ENCODE results near the gene RAD52. TPM values are rescaled to one million over a fixed set of nuclear protein-coding genes. Genes with fewer than 3 reads are reported as not detected.

Gene RAD52
- total and polyA plus RNA-seq, 2 experiments from 2014 or later = 6.6 to 13.4 TPM

GRCh38 chr12:969821-970220 is 20.3 kb upstream of the RAD52 start:
- no peak for TF ChIP-seq CTCF (IDR thresholded peaks at IDR 0.05; ENCODE audit: poor library complexity)
- no peak for TF ChIP-seq EZH2 (IDR thresholded peaks at IDR 0.05; ENCODE audit: borderline replicate concordance)
- no peak for TF ChIP-seq EZH2phosphoT487 (IDR thresholded peaks at IDR 0.05; ENCODE audit: low read depth, severe bottlenecking, unreplicated experiment)
- H3K79me2 ChIP-seq = no peaks in the 10 kb centered on the region
- H3K4me1 ChIP-seq (ENCODE audit: insufficient read depth) = no peaks in the 10 kb centered on the region
- no peaks in the 10 kb centered on the region for H3K27me3 ChIP-seq
- H2AFZ ChIP-seq = no peak overlapping the region
- no peaks in the 10 kb centered on the region for H3K36me3 ChIP-seq (replicated peaks; ENCODE audit: insufficient read depth, low read depth)
- H3K4me3 ChIP-seq = no peak overlapping the region
- H3K4me2 ChIP-seq = no peak overlapping the region
- H3K27ac ChIP-seq = no peak overlapping the region
- 90% methylated on average over 8 of the region's 8 CpGs for WGBS (ENCODE audit: low lambda C conversion rate, missing lambda C conversion rate)
- no peaks in the 10 kb centered on the region for H3K9me3 ChIP-seq (ENCODE audit: low read depth)
- no peak for DNase-seq (ENCODE audit: low spot score)
- no peaks in the 10 kb centered on the region for H3K9me2 ChIP-seq (replicated peaks; ENCODE audit: insufficient read depth)
- no peaks in the 10 kb centered on the region for H4K20me1 ChIP-seq (ENCODE audit: insufficient read depth, poor library complexity, severe bottlenecking)

- Histone ChIP-seq H3K4me1 (ENCODE audit: insufficient read depth) (no peaks in the 10 kb centered on the region), H3K36me3 (replicated peaks; ENCODE audit: insufficient read depth, low read depth) (no peaks in the 10 kb centered on the region), H3K27ac (no peak overlapping the region), H3K9me2 (replicated peaks; ENCODE audit: insufficient read depth) (no peaks in the 10 kb centered on the region), H3K27me3 (no peaks in the 10 kb centered on the region), H4K20me1 (ENCODE audit: insufficient read depth, poor library complexity, severe bottlenecking) (no peaks in the 10 kb centered on the region), H2AFZ (no peak overlapping the region), H3K4me3 (no peak overlapping the region), H3K4me2 (no peak overlapping the region), H3K79me2 (no peaks in the 10 kb centered on the region), H3K9me3 (ENCODE audit: low read depth) (no peaks in the 10 kb centered on the region)
- 79% methylated on average over 4 of the region's 4 CpGs for WGBS (ENCODE audit: low lambda C conversion rate, missing lambda C conversion rate)
- TF ChIP-seq EZH2 (IDR thresholded peaks at IDR 0.05; ENCODE audit: borderline replicate concordance) = no peak
- TF ChIP-seq CTCF (IDR thresholded peaks at IDR 0.05; ENCODE audit: poor library complexity) = no peak
- TF ChIP-seq EZH2phosphoT487 (IDR thresholded peaks at IDR 0.05; ENCODE audit: low read depth, severe bottlenecking, unreplicated experiment) = no peak
- DNase-seq (ENCODE audit: low spot score) = no peak
Measured at GRCh38 chr12:968545-968944, 19.1 kb upstream of the RAD52 start.

- no peaks in the 10 kb centered on the region for H3K36me3 ChIP-seq (replicated peaks; ENCODE audit: insufficient read depth, low read depth)
- H2AFZ ChIP-seq = no peak overlapping the region
- TF ChIP-seq EZH2phosphoT487 (IDR thresholded peaks at IDR 0.05; ENCODE audit: low read depth, severe bottlenecking, unreplicated experiment) (no peak), EZH2 (IDR thresholded peaks at IDR 0.05; ENCODE audit: borderline replicate concordance) (no peak), CTCF (IDR thresholded peaks at IDR 0.05; ENCODE audit: poor library complexity) (no peak)
- H3K79me2 ChIP-seq = no peaks in the 10 kb centered on the region
- no peak overlapping the region for H3K27ac ChIP-seq
- no peaks in the 10 kb centered on the region for H3K9me2 ChIP-seq (replicated peaks; ENCODE audit: insufficient read depth)
- DNase-seq (ENCODE audit: low spot score) = no peak
- no peak overlapping the region for H3K4me2 ChIP-seq
- H3K4me1 ChIP-seq (ENCODE audit: insufficient read depth) = no peaks in the 10 kb centered on the region
- H3K27me3 ChIP-seq = no peaks in the 10 kb centered on the region
- no peaks in the 10 kb centered on the region for H3K9me3 ChIP-seq (ENCODE audit: low read depth)
- 92% methylated on average over 9 of the region's 9 CpGs for WGBS (ENCODE audit: low lambda C conversion rate, missing lambda C conversion rate)
- H3K4me3 ChIP-seq = no peak overlapping the region
- no peaks in the 10 kb centered on the region for H4K20me1 ChIP-seq (ENCODE audit: insufficient read depth, poor library complexity, severe bottlenecking)
Measured at GRCh38 chr12:967641-968040, 18.1 kb upstream of the RAD52 start.

GRCh38 chr12:966724-967123 is 17.2 kb upstream of the RAD52 start:
- no peaks in the 10 kb centered on the region for H3K4me1 ChIP-seq (ENCODE audit: insufficient read depth)
- H3K9me2 ChIP-seq (replicated peaks; ENCODE audit: insufficient read depth) = no peaks in the 10 kb centered on the region

More at GRCh38 chr12:966724-967123, 17.2 kb upstream of the RAD52 start:
- H3K9me3 ChIP-seq (ENCODE audit: low read depth) = no peaks in the 10 kb centered on the region
- no peaks in the 10 kb centered on the region for H3K27me3 ChIP-seq
- no peak overlapping the region for H2AFZ ChIP-seq
- DNase-seq (ENCODE audit: low spot score) = no peak
- no peaks in the 10 kb centered on the region for H4K20me1 ChIP-seq (ENCODE audit: insufficient read depth, poor library complexity, severe bottlenecking)
- no peak overlapping the region for H3K4me3 ChIP-seq
- WGBS (ENCODE audit: low lambda C conversion rate, missing lambda C conversion rate) = 93% methylated on average over 6 of the region's 6 CpGs
- H3K36me3 ChIP-seq (replicated peaks; ENCODE audit: insufficient read depth, low read depth) = no peaks in the 10 kb centered on the region
- no peaks in the 10 kb centered on the region for H3K79me2 ChIP-seq
- H3K27ac ChIP-seq = no peak overlapping the region
- TF ChIP-seq EZH2 (IDR thresholded peaks at IDR 0.05; ENCODE audit: borderline replicate concordance) (no peak), CTCF (IDR thresholded peaks at IDR 0.05; ENCODE audit: poor library complexity) (no peak), EZH2phosphoT487 (IDR thresholded peaks at IDR 0.05; ENCODE audit: low read depth, severe bottlenecking, unreplicated experiment) (no peak)
- no peak overlapping the region for H3K4me2 ChIP-seq

Measured in hepatocyte (in vitro differentiated cells).